Bronchial epithelial cell (primary cell): ENCODE data around the gene SLC39A7. TPM values are rescaled to one million over a fixed set of nuclear protein-coding genes. Genes with fewer than 3 reads are reported as not detected.

Experiments
- DNase-seq: peaks from one replicate; pipeline ENCODE4 v3.0.0-alpha.2; 2010; ENCODE audit warnings: low read depth
- FAIRE-seq: peaks from 2 replicates; lab custom pipeline; 2011; peaks lifted over from hg19 to GRCh38; lab: Jason Lieb, UNC
- H3K27me3 ChIP-seq: 2 replicates; pipeline ENCODE4 v1.5.1; 2011; ENCODE audit warnings: low read length; ENCODE audit not compliant: control insufficient read depth, insufficient read depth
- H3K36me3 ChIP-seq: 2 replicates; pipeline ENCODE4 v1.5.1; 2011; ENCODE audit warnings: low read length; ENCODE audit not compliant: control insufficient read depth, insufficient read depth
- H3K4me3 ChIP-seq: 2 replicates; pipeline ENCODE4 v1.5.1; 2011; ENCODE audit warnings: mild to moderate bottlenecking, low read depth, low read length, control low read depth
- total RNA-seq: library from RNA; depleted of rRNA; stranded (reverse); fragments of >200 nt; gene quantifications from 2 replicates; pipeline ENCODE4 v1.2.1, GENCODE V29; 2014
- TF ChIP-seq, protein P1 (sequence below): IDR thresholded peaks from 2 replicates; pipeline ENCODE4 v1.5.1; 2011; ENCODE audit warnings: mild to moderate bottlenecking, moderate library complexity, low read length, control low read depth, inconsistent platforms; ENCODE audit not compliant: insufficient read depth, severe bottlenecking

Gene SLC39A7
- total RNA-seq, 1 donor from 2014 or later: 94.0 TPM

DNA sequence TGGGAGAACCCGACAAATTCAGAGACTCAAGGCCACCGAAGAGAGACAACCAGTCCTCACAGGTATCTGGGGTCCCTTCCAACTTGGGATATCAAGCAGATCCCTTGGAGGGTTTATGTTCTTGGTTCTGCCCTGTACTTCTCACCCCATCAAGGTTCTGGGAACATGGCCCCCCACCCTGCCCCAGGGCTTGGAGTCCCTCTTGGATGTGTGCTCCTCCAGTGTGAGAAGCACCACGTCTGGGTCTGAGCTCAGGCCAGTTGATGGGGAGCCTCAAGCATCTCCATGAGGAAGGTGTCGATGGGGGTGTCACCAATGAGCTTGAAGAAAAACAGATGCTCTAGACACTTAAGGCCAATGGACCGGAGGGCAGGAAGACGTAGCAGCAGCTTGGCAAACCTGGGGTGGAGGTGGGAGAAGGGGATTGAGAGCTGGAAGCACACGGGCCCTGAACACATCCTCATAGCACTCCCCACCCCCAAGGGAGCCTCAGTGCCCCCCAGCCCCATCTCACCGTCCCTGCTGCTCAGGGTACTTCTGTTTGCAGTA lies 6.2 kb upstream of the SLC39A7 start:
- Histone ChIP-seq H3K4me3 (no peak overlapping the region), H3K36me3 (peaks cover 16% of the 10 kb centered on the region), H3K27me3 (peaks cover 15% of the 10 kb centered on the region)
- FAIRE-seq: no peak
- no peak for DNase-seq
- TF ChIP-seq, protein P1, sequence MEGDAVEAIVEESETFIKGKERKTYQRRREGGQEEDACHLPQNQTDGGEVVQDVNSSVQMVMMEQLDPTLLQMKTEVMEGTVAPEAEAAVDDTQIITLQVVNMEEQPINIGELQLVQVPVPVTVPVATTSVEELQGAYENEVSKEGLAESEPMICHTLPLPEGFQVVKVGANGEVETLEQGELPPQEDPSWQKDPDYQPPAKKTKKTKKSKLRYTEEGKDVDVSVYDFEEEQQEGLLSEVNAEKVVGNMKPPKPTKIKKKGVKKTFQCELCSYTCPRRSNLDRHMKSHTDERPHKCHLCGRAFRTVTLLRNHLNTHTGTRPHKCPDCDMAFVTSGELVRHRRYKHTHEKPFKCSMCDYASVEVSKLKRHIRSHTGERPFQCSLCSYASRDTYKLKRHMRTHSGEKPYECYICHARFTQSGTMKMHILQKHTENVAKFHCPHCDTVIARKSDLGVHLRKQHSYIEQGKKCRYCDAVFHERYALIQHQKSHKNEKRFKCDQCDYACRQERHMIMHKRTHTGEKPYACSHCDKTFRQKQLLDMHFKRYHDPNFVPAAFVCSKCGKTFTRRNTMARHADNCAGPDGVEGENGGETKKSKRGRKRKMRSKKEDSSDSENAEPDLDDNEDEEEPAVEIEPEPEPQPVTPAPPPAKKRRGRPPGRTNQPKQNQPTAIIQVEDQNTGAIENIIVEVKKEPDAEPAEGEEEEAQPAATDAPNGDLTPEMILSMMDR: no peak

DNA sequence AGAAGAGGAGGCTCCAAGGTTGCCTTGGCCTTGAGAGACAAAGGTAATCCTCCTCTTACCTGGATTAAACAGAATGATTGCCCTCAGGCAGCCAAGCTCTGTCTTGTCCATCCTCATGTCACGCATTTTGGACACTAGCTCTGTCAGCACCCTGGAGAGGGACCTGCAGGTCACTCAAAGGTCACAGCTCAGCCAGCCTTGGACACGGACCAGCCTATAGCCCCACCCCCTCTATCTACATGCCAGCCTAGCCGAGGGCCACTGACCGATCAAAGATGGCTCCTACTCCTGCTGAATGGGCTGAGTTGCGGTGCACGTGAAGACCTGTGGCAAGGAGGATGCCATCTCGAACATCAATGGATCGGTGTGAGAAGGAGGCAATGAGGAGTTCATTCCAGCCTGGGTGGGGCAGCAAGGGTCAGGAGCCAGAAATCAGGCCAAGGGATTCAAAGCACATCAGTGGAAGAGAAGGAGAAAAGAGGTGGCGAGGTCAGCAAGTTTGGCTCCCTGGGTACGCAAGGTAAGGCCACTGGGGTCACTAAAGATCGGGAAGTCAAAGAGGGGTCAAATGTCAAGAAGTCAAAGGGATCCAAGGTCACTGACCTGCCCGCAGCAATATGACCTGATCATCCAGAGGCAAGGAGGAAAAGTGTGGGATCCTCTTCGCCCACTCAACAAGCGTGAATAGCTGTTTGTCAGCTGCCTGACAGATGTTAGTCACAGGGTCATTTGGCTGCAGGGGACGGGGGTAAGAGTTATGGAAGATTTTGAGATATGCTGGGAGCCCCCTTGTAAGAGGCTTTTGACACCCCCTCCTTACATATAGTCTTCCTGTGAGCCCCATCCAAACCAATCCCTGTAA lies 5.1 kb upstream of the SLC39A7 start:
- no peak for DNase-seq
- no peak for FAIRE-seq
- Histone ChIP-seq H3K36me3 (peaks cover 16% of the 10 kb centered on the region), H3K27me3 (peaks cover 14% of the 10 kb centered on the region), H3K4me3 (no peak overlapping the region)
- TF ChIP-seq, protein P1: no peak

DNA sequence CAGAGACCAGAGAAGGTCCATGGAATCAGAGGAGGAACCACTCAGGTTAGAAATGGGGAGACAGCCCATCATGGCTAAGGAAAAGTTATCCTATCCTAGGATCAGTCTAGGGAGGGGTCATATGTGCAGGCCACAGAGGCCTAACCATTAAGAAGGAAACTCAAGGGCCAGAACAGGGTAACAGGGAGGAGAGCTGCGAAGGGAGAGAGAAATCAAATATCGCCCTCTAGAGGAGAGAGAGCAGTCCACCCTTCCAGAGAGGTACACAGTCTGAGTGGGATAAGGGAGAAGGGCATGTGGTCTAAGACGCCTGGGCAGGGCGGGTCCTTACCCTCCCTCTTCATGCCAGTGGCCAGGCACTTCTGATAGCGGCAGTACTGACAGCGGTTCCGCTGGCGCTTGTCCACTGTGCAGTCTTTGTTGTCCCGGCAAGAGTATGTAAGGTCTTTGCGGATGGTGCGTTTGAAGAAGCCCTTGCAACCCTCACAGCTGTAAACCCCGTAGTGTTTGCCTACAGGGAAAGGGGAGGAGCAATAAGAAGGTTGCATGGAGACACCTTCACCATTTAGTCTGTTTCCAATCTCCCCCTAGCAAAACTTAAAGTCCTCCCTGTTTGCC lies 3.1 kb upstream of the SLC39A7 start:
- DNase-seq (peak; percentile 71), FAIRE-seq (no peak)
- H3K36me3 ChIP-seq: peaks cover 22% of the 10 kb centered on the region

DNA sequence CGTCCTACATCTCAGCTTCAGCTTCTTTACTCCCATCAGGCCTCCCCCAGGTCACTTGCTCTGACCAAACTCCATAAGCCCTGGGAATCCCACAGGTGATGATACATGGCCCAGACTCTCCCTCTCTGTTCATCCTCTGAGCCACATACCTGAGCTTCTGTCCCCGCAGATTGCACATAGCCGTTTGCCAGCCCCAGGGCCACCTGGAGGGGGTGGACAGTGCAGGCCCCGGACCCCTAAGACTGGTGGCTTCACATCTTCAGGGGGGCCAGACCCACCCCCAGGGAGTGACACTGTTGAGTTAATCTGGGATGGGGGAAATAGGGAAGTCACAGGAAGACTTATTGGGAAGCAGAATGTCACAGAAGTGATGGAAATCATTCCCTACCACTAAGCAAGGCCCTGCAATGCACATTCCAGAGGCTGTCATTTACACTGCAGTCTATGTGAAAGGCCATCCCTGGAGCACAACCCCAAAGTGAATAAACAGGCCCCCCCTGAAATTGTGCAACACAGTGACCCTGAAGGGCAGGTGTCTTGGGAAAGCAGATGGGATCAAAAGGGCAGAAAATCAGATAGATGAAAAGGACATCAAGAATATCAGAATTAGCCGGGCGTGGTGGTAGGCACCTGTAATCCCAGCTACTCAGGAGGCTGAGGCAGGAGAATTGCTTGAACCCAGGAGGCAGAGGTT lies 2.4 kb upstream of the SLC39A7 start:
- DNase-seq (no peak), FAIRE-seq (no peak)
- H3K4me3 ChIP-seq: no peak overlapping the region
- H3K27me3 ChIP-seq: no peaks in the 10 kb centered on the region
- H3K36me3 ChIP-seq: peaks cover 24% of the 10 kb centered on the region
- TF ChIP-seq, protein P1: no peak

More for the DNA sequence above, 3.1 kb upstream of the SLC39A7 start:
- Histone ChIP-seq H3K27me3 (peaks cover 1% of the 10 kb centered on the region), H3K4me3 (no peak overlapping the region)
- TF ChIP-seq, protein P1: peak; percentile 85

DNA sequence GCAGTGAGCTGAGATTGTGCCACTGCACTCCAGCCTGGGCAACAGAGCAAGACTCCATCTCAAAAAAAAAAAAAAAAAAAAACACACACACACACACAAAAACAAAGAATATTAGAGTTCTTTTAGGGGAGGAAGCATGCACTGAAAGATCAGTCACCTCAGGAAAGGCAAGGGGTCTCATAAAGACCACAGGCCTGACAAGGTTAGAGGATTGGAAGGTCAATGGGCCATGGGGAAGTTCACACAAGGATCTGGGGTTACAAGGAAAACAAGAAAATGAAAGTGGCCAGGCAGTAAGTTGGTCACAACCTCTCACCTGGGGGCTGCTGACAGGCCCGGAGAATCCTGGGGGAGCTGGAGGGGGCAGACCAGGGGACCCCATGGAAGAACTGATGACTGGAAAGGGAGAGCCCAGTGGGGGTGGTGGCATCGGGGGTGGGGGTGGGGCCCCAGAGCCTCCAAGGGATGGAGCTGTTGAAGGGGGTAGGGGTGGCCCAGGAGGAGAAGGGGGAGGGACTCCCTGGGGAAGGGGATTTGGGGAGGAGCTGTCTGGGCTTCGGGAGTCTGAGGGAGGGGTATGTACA lies 1.7 kb upstream of the SLC39A7 start:
- FAIRE-seq (no peak), DNase-seq (no peak)
- TF ChIP-seq, protein P1: no peak
- peaks cover 29% of the 10 kb centered on the region for H3K36me3 ChIP-seq
- no peaks in the 10 kb centered on the region for H3K27me3 ChIP-seq
- H3K4me3 ChIP-seq: peak overlapping the region; percentile 85
